HUES64 (cell line): ENCODE results near the gene UBAC1.
"Not testable (repeated sequence)": the region's sequence is repeated elsewhere in the genome, so short reads cannot be mapped to it uniquely, and the experiment has no call there.

Experiments
- H3K27ac ChIP-seq: 2 replicates; pipeline ENCODE4 v1.7.0; 2013; ENCODE audit warnings: low read depth, low read length, inconsistent platforms
- H3K27me3 ChIP-seq: 2 replicates; pipeline ENCODE4 v1.6.1; 2013; ENCODE audit warnings: mild to moderate bottlenecking, low read length; ENCODE audit not compliant: insufficient read depth
- H3K36me3 ChIP-seq: 2 replicates; pipeline ENCODE4 v1.6.1; 2013; ENCODE audit warnings: mild to moderate bottlenecking, low read length; ENCODE audit not compliant: insufficient read depth
- H3K4me1 ChIP-seq: 2 replicates; pipeline ENCODE4 v1.6.1; 2013; ENCODE audit warnings: mild to moderate bottlenecking, low read length, moderate library complexity; ENCODE audit not compliant: insufficient read depth
- H3K4me3 ChIP-seq: 2 replicates; pipeline ENCODE4 v1.5.1; 2013; ENCODE audit warnings: mild to moderate bottlenecking, low read length, moderate library complexity
- H3K9ac ChIP-seq: 2 replicates; pipeline ENCODE4 v1.6.1; 2013; ENCODE audit warnings: mild to moderate bottlenecking, low read depth, low read length
- H3K9me3 ChIP-seq: 2 replicates; pipeline ENCODE4 v1.6.1; 2013; ENCODE audit warnings: low read depth, low read length; ENCODE audit not compliant: insufficient read depth
- WGBS: fragments of 150-250, 120-280 bp; methylation state at CpG from one replicate; pipeline ENCODE4 v1.1.7; 2013; ENCODE audit warnings: missing lambda C conversion rate; 5-methylcytosine and 5-hydroxymethylcytosine counted together

UBAC1 gene

GRCh38 chr9:135974220-135974573, 13.0 kb upstream of the UBAC1 start:
- Histone ChIP-seq H3K27me3 (no peaks in the 10 kb centered on the region), H3K4me1 (no peaks in the 10 kb centered on the region), H3K27ac (no peak overlapping the region), H3K9ac (no peak overlapping the region), H3K36me3 (no peaks in the 10 kb centered on the region), H3K4me3 (no peak overlapping the region), H3K9me3 (no peaks in the 10 kb centered on the region)
- 65% methylated on average over 10 of the region's 10 CpGs for WGBS

GRCh38 chr9:135973277-135974219, 12.4 kb upstream of the UBAC1 start:
- Histone ChIP-seq H3K4me1 (no peaks in the 10 kb centered on the region), H3K4me3 (no peak overlapping the region), H3K27ac (no peak overlapping the region), H3K27me3 (no peaks in the 10 kb centered on the region), H3K36me3 (no peaks in the 10 kb centered on the region), H3K9me3 (no peaks in the 10 kb centered on the region), H3K9ac (no peak overlapping the region)
- WGBS: 70% methylated on average over 23 of the region's 23 CpGs

- Histone ChIP-seq H3K27me3 (no peaks in the 10 kb centered on the region), H3K4me3 (no peak overlapping the region), H3K36me3 (no peaks in the 10 kb centered on the region), H3K27ac (no peak overlapping the region), H3K9ac (no peak overlapping the region), H3K4me1 (no peaks in the 10 kb centered on the region), H3K9me3 (no peaks in the 10 kb centered on the region)
- WGBS: 17% methylated on average over 13 of the region's 13 CpGs
These were observed 10.7 kb upstream of the UBAC1 start for GRCh38 chr9:135971892-135972291.

GRCh38 chr9:135971111-135971766, 10.1 kb upstream of the UBAC1 start:
- Histone ChIP-seq H3K27me3 (no peaks in the 10 kb centered on the region), H3K9ac (no peak overlapping the region), H3K4me1 (no peaks in the 10 kb centered on the region), H3K4me3 (no peak overlapping the region), H3K36me3 (no peaks in the 10 kb centered on the region), H3K27ac (no peak overlapping the region), H3K9me3 (no peaks in the 10 kb centered on the region)
- 45% methylated on average over 18 of the region's 18 CpGs for WGBS

GRCh38 chr9:135970128-135970815, 9.1 kb upstream of the UBAC1 start:
- H3K9ac ChIP-seq: no peak overlapping the region
- H3K27me3 ChIP-seq: no peaks in the 10 kb centered on the region
- no peak overlapping the region for H3K27ac ChIP-seq
- no peaks in the 10 kb centered on the region for H3K9me3 ChIP-seq
- H3K4me1 ChIP-seq: no peaks in the 10 kb centered on the region
- no peak overlapping the region for H3K4me3 ChIP-seq
- no peaks in the 10 kb centered on the region for H3K36me3 ChIP-seq
- 91% methylated on average over 9 of the region's 9 CpGs for WGBS

- H3K9me3 ChIP-seq: no peaks in the 10 kb centered on the region
- 73% methylated on average over 11 of the region's 12 CpGs for WGBS
- no peaks in the 10 kb centered on the region for H3K36me3 ChIP-seq
- H3K4me1 ChIP-seq: no peaks in the 10 kb centered on the region
- no peak overlapping the region for H3K9ac ChIP-seq
- H3K27ac ChIP-seq: no peak overlapping the region
- H3K4me3 ChIP-seq: no peak overlapping the region
- no peaks in the 10 kb centered on the region for H3K27me3 ChIP-seq
These were observed 8.0 kb upstream of the UBAC1 start for GRCh38 chr9:135969064-135969683.

- no peaks in the 10 kb centered on the region for H3K9me3 ChIP-seq
- no peaks in the 10 kb centered on the region for H3K36me3 ChIP-seq
- H3K9ac ChIP-seq: no peak overlapping the region
- no peak overlapping the region for H3K27ac ChIP-seq
- no peaks in the 10 kb centered on the region for H3K4me1 ChIP-seq
- 83% methylated on average over 7 of the region's 7 CpGs for WGBS
- H3K27me3 ChIP-seq: no peaks in the 10 kb centered on the region
- no peak overlapping the region for H3K4me3 ChIP-seq
These were observed 7.4 kb upstream of the UBAC1 start for GRCh38 chr9:135968601-135969000.

- Histone ChIP-seq H3K9ac (no peak overlapping the region), H3K27me3 (no peaks in the 10 kb centered on the region), H3K4me1 (no peaks in the 10 kb centered on the region), H3K9me3 (no peaks in the 10 kb centered on the region), H3K36me3 (no peaks in the 10 kb centered on the region), H3K4me3 (no peak overlapping the region), H3K27ac (no peak overlapping the region)
- 48% methylated on average over 5 of the region's 5 CpGs for WGBS
These were observed 6.9 kb upstream of the UBAC1 start for GRCh38 chr9:135968083-135968476.

- not testable (repeated sequence) for H3K27ac ChIP-seq, H3K4me3 ChIP-seq, H3K9ac ChIP-seq, H3K27me3 ChIP-seq, H3K9me3 ChIP-seq, H3K36me3 ChIP-seq, H3K4me1 ChIP-seq
- 91% methylated on average over 16 of the region's 16 CpGs for WGBS
These were observed 5.7 kb upstream of the UBAC1 start for GRCh38 chr9:135966916-135967260.

GRCh38 chr9:135965124-135965756, 4.1 kb upstream of the UBAC1 start:
- no peak overlapping the region for H3K27ac ChIP-seq
- WGBS: 61% methylated on average over 11 of the region's 11 CpGs

More at GRCh38 chr9:135965124-135965756, 4.1 kb upstream of the UBAC1 start:
- Histone ChIP-seq H3K9me3 (no peaks in the 10 kb centered on the region), H3K36me3 (no peaks in the 10 kb centered on the region), H3K4me1 (peaks cover 6% of the 10 kb centered on the region; the same call in 1 of the 2 replicates), H3K4me3 (no peak overlapping the region), H3K9ac (no peak overlapping the region), H3K27me3 (no peaks in the 10 kb centered on the region; the same call in 1 of the 2 replicates)
